GM04503 (cell line): Measurements from ENCODE around the gene CCL17.
"Not testable (repeated sequence)": the region's sequence is repeated elsewhere in the genome, so short reads cannot be mapped to it uniquely, and the experiment has no call there.

Experiments
- DNase-seq: peaks from one replicate; pipeline ENCODE4 v3.0.0-alpha.2; 2012; ENCODE audit warnings: low read depth

CCL17 gene

GRCh38 chr16:57396786-57397185 lies 7.8 kb upstream of the CCL17 start:
- no peak for DNase-seq

- not testable (repeated sequence) for DNase-seq
Measured at GRCh38 chr16:57397493-57397892, 7.1 kb upstream of the CCL17 start.

GRCh38 chr16:57401943-57402640 lies 2.5 kb upstream of the CCL17 start:
- no peak for DNase-seq

DNA sequence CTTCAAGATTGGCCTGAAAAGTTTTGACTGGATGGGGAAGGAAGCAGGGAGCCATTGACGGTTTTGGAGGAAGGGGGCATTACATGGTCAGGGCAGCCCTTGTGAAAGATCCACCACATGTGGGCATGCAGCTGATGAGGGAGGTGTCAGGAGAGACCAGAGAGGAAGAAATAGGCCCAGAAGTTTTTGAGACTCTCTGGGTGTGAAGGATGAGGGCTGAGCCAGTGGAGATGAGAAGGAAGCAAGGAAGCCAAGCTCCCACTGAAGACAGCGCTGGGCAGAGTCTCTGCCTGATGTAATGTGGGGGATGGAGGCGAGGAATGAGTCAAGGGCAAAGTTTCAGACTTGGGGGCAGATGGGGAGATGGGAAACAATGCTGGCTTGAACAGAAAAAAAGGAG lies 530 bp downstream of the CCL17 start:
- no peak for DNase-seq

GRCh38 chr16:57406881-57407280 lies 2.3 kb downstream of the CCL17 start:
- no peak for DNase-seq

DNA sequence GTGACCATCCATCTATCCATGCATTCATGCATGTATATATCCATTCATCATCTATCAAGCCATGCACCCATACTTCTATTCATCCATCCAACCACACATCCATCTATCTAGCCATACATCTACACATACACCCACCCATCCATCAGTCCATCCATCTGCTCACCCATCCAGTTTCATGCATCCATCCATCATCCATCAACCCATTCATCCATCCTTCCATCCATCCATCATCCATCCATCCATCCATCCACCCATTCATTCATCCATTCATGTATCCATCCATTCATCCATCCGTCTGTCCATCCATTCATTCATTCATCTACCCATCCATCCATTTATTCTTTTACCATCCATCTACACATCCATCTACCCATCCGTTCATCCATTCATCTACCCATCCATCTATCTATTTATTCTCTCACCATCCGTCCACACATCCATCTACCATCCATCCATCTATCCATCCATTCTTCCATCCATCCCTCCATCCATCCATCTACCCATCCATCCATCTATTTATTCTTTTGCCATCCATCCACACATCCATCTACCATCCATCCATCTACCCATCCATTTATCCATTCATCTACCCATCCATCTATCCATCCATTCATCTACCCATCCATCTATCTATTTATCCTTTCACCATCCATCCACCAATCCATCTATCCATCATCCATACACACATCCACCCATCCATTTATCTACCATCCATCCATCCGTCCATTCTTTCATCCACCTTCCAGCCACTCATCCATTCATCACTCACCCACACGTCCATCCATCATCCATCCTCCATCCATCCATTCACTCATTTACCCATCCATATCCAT lies 3.2 kb downstream of the CCL17 start:
- no peak for DNase-seq

GRCh38 chr16:57409065-57409464 lies 4.5 kb downstream of the CCL17 start:
- no peak for DNase-seq

DNA sequence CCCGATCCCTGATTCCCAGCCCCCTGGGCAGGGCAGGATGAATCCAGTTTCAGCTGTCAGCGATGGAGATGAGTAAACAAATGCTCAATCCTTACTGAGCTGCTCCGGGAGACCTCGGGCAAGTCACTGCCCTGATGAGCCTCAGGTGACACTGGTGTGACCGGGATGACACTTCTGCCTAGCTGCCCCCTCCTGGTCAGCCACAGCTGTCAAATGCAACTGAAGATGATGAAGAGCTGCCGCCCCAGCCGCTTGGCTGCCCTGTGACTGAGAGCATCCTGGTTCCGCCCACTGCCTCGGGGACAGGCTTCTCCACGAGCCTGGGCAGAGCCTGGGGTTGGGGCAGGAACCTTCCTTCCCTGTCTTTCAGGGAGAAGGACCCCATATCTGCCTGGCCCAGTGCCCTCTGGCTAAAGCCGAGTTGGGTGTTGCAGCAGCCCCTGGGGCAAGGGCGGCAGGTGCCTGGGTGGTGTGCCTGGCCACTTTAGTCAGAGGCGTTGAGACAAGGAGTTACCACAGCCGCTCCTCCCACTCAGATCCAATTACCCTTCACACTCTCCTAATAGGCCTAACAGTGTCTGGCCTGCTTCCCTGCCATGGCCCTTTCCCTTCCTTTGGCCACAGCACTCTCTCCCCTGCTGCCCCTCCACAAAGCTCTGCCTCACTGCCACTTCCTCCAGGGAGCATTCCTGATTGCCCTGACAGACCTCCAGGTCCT lies 5.5 kb downstream of the CCL17 start:
- DNase-seq, result no peak

- DNase-seq, result no peak
Measured at GRCh38 chr16:57411362-57411976, 6.9 kb downstream of the CCL17 start.

GRCh38 chr16:57412584-57412983 lies 8.0 kb downstream of the CCL17 start:
- no peak for DNase-seq

- no peak for DNase-seq
Measured at GRCh38 chr16:57413301-57413730, 8.7 kb downstream of the CCL17 start.

GRCh38 chr16:57413733-57414132 lies 9.2 kb downstream of the CCL17 start:
- DNase-seq, result no peak

- no peak for DNase-seq
Measured at GRCh38 chr16:57416084-57416483, 11.5 kb downstream of the CCL17 start.

DNA sequence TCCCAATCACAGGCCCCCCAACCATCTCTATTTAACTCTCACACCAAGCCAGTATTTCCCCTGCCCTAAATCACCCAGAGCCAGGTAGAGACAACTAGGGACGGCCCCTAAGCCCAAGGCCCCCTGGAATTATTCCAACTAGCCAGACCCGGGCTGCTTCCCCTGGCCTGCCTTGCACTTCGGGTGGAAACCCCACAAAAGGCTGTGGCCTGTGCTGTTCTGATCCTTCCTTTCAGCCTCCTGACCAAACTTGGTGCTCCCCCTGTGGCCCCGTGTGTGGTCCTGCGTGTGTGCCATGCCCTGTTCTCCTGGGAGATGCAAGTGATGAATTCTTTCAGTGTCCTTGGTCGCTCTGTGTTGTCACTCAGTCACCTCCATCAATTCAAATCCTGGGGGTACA lies 14.9 kb downstream of the CCL17 start:
- no peak for DNase-seq

- no peak for DNase-seq
Measured at GRCh38 chr16:57422026-57422944, 17.7 kb downstream of the CCL17 start.

GRCh38 chr16:57423152-57423551 lies 18.6 kb downstream of the CCL17 start:
- DNase-seq, result no peak

- no peak for DNase-seq
Measured at GRCh38 chr16:57424583-57424982, 20.0 kb downstream of the CCL17 start.

GRCh38 chr16:57426356-57426755 lies 21.8 kb downstream of the CCL17 start:
- DNase-seq, result no peak

DNA sequence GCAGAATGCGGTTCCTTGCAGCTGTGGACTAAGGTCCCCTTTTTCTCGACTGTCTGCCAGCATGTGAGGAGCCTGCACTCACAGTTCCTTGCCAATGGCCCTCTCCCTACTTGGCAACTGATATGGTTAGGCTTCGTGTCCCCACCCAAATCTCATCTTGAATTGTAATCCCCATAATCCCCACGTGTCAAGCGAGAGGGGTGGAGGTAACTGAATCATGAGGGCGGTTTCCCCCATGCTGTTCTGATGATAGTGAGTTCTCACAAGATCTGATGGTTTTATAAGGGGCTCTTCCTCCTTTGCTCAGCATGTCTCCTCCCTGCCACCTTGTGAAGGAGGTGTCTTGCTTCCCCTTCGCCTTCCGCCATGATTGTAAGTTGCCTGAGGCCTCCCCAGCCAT lies 22.7 kb downstream of the CCL17 start:
- DNase-seq, result no peak

GRCh38 chr16:57427824-57428223 lies 23.3 kb downstream of the CCL17 start:
- DNase-seq, result no peak

GRCh38 chr16:57430955-57431354 lies 26.4 kb downstream of the CCL17 start:
- DNase-seq, result no peak
